Measurements from ENCODE around the gene GAB3. TPM values are rescaled to one million over a fixed set of nuclear protein-coding genes. Genes with fewer than 3 reads are reported as not detected.

GAB3 gene
- total RNA-seq, 1 experiment from 2014 or later, result 0.69 TPM

- Histone ChIP-seq H2AFZ (ENCODE audit: low read depth, low read length, poor library complexity, severe bottlenecking) (no peak overlapping the region), H3K27ac (ENCODE audit: low read depth, low read length) (no peak overlapping the region), H3K9ac (ENCODE audit: low read length) (no peak overlapping the region), H3K36me3 (ENCODE audit: control insufficient read depth in 1 of 2, insufficient read depth in 2 of 2, low read length in 2 of 2) (no peaks in the 10 kb centered on the region), H3K27me3 (ENCODE audit: insufficient read depth, low read length) (no peaks in the 10 kb centered on the region), H4K20me1 (ENCODE audit: insufficient read depth) (no peaks in the 10 kb centered on the region), H3K79me2 (ENCODE audit: insufficient read depth, low read length) (no peaks in the 10 kb centered on the region), H3K9me3 (ENCODE audit: control insufficient read depth in 1 of 2, insufficient read depth in 1 of 2, low read depth in 1 of 2, low read length in 2 of 2) (no peaks in the 10 kb centered on the region), H3K9me2 (ENCODE audit: insufficient read depth) (no peaks in the 10 kb centered on the region), H3K4me2 (ENCODE audit: low read length) (no peak overlapping the region), H3K4me1 (ENCODE audit: control insufficient read depth in 1 of 2, insufficient read depth in 2 of 2, low read length in 2 of 2) (peaks cover under 1 to 3% of the 10 kb centered on the region in 2 experiments; a peak in 3 of 4 replicates), H3K4me3 (replicated peaks in 1 of 2; ENCODE audit: low read depth in 1 of 2, low read length in 2 of 2) (no peak overlapping the region)
- ChIA-PET RAD21 (ENCODE audit: low non-redundant PET in 1 of 2, low total read pairs in 2 of 2, uncharacterized antibody in 2 of 2, unreplicated experiment in 2 of 2) (no interaction called here), POLR2A (no interaction called here), CTCF (no interaction called here)
- TF ChIP-seq ZNF274 (IDR thresholded peaks at IDR 0.05; ENCODE audit: low read depth, low read length) (no peak), CTCF (IDR thresholded peaks at IDR 0.05 in 2 of 3, conservative IDR thresholded peaks at IDR 0.05 in 1 of 3; ENCODE audit: borderline replicate concordance in 1 of 3, insufficient read depth in 1 of 3, low read depth in 2 of 3, low read length in 2 of 3) (no peak), EGR1 (IDR thresholded peaks at IDR 0.05; ENCODE audit: low read depth) (no peak), TCF7L2 (IDR thresholded peaks at IDR 0.05; ENCODE audit: borderline replicate concordance, extremely low read depth, insufficient read depth, insufficient read length) (no peak), CEBPB (IDR thresholded peaks at IDR 0.05; ENCODE audit: low read depth) (no peak), SIN3A (IDR thresholded peaks at IDR 0.05; ENCODE audit: low read depth) (no peak), ATF3 (IDR thresholded peaks at IDR 0.05) (no peak), ELF1 (IDR thresholded peaks at IDR 0.05; ENCODE audit: borderline replicate concordance, low read depth) (no peak), ZFX (IDR thresholded peaks at IDR 0.05) (no peak), FOSL1 (IDR thresholded peaks at IDR 0.05; ENCODE audit: low read depth) (no peak), MAX (IDR thresholded peaks at IDR 0.05) (no peak)
- no TSS peak for BruUV-seq (replicated peaks)
- no peak for DNase-seq (ENCODE audit: low read depth, low spot score)
- ATAC-seq, result no peak
- intact Hi-C loops (cut with micrococcal nuclease), result no loop called here
Observed at GRCh38 chrX:154791467-154791866, 40.6 kb upstream of the GAB3 start.

Data from HCT116 (cell line).